Measurements from ENCODE around the gene FAM13C.

DNA sequence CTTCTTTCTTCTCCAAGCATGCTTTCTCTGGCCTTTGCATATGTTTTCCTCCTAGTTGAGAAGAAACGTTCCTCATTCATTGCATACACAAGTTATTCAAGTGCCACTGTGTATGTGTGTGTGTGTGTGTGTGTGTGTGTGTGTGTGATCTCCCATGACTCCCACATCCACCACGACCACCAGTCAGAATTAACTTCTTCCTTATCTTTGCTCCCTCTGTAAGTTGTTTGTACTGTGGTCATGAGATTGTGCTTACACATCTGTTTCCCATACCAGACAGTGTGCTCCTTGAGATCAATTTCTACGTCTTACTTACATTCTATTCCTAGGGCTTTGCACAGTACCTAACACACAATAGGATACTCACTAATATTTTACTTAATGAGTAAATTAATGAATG lies 22.4 kb upstream of the FAM13C start:
- TF ChIP-seq AGO1 (IDR thresholded peaks at IDR 0.05; ENCODE audit: low read depth, low read length, poor library complexity, severe bottlenecking) (no peak), KAT7 (CRISPR knock-in tag; IDR thresholded peaks at IDR 0.05; ENCODE audit: borderline replicate concordance) (no peak), NFE2 (CRISPR knock-in tag; IDR thresholded peaks at IDR 0.05) (no peak), ZNF792 (CRISPR knock-in tag; IDR thresholded peaks at IDR 0.05) (no peak), ZNF816 (CRISPR knock-in tag; IDR thresholded peaks at IDR 0.05; ENCODE audit: borderline replicate concordance) (no peak), CEBPB (IDR thresholded peaks at IDR 0.05; ENCODE audit: borderline replicate concordance, low read depth, low read length) (no peak), TCF12 (IDR thresholded peaks at IDR 0.05) (no peak), TCF12 (CRISPR knock-in tag; IDR thresholded peaks at IDR 0.05) (no peak), MAZ (IDR thresholded peaks at IDR 0.05; ENCODE audit: borderline replicate concordance, low read depth, low read length) (no peak), MAZ (CRISPR knock-in tag; IDR thresholded peaks at IDR 0.05; ENCODE audit: low read depth) (no peak)
- TF ChIP-seq, protein P1, sequence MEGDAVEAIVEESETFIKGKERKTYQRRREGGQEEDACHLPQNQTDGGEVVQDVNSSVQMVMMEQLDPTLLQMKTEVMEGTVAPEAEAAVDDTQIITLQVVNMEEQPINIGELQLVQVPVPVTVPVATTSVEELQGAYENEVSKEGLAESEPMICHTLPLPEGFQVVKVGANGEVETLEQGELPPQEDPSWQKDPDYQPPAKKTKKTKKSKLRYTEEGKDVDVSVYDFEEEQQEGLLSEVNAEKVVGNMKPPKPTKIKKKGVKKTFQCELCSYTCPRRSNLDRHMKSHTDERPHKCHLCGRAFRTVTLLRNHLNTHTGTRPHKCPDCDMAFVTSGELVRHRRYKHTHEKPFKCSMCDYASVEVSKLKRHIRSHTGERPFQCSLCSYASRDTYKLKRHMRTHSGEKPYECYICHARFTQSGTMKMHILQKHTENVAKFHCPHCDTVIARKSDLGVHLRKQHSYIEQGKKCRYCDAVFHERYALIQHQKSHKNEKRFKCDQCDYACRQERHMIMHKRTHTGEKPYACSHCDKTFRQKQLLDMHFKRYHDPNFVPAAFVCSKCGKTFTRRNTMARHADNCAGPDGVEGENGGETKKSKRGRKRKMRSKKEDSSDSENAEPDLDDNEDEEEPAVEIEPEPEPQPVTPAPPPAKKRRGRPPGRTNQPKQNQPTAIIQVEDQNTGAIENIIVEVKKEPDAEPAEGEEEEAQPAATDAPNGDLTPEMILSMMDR (CRISPR knock-in tag; IDR thresholded peaks at IDR 0.05), result no peak
- TF ChIP-seq, protein P2, sequence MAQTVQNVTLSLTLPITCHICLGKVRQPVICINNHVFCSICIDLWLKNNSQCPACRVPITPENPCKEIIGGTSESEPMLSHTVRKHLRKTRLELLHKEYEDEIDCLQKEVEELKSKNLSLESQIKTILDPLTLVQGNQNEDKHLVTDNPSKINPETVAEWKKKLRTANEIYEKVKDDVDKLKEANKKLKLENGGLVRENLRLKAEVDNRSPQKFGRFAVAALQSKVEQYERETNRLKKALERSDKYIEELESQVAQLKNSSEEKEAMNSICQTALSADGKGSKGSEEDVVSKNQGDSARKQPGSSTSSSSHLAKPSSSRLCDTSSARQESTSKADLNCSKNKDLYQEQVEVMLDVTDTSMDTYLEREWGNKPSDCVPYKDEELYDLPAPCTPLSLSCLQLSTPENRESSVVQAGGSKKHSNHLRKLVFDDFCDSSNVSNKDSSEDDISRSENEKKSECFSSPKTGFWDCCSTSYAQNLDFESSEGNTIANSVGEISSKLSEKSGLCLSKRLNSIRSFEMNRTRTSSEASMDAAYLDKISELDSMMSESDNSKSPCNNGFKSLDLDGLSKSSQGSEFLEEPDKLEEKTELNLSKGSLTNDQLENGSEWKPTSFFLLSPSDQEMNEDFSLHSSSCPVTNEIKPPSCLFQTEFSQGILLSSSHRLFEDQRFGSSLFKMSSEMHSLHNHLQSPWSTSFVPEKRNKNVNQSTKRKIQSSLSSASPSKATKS (CRISPR knock-in tag; IDR thresholded peaks at IDR 0.05), result no peak
- TF ChIP-seq, protein P3, sequence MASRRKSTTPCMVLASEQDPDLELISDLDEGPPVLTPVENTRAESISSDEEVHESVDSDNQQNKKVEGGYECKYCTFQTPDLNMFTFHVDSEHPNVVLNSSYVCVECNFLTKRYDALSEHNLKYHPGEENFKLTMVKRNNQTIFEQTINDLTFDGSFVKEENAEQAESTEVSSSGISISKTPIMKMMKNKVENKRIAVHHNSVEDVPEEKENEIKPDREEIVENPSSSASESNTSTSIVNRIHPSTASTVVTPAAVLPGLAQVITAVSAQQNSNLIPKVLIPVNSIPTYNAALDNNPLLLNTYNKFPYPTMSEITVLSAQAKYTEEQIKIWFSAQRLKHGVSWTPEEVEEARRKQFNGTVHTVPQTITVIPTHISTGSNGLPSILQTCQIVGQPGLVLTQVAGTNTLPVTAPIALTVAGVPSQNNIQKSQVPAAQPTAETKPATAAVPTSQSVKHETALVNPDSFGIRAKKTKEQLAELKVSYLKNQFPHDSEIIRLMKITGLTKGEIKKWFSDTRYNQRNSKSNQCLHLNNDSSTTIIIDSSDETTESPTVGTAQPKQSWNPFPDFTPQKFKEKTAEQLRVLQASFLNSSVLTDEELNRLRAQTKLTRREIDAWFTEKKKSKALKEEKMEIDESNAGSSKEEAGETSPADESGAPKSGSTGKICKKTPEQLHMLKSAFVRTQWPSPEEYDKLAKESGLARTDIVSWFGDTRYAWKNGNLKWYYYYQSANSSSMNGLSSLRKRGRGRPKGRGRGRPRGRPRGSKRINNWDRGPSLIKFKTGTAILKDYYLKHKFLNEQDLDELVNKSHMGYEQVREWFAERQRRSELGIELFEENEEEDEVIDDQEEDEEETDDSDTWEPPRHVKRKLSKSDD (CRISPR knock-in tag; IDR thresholded peaks at IDR 0.05; ENCODE audit: low read depth), result no peak

All from HepG2 (cell line).